ENCODE data around the gene PPP1R2C.

PPP1R2C gene

DNA sequence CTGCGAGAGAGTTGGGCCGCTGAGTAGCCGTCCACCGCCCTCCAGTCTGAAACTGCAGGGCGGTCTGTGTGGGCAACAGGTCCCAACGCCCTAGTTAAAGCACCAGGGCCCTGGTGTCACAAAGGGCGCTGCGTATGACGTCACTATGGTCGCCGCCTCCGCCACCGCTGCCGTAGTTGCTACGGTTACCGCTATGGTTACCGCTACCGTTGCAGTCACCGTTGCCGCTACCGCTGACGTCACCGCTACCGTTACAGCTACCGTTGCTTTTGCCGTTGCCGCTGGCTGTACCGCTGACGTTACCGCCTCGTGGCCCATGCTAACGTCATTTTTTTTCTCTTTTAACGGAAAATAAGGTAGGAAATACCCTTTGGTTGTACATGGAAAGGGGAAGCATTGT is at the start of gene PPP1R2C:
PPP1R2C (minus strand) TSS at position 68 of the 400 bp plus-strand sequence. CDS start 84 bp downstream, outside the sequence.
- no peak for DNase-seq
- in situ Hi-C loops (cut with HindIII; ENCODE audit: low pct_ligation_motif_present, low pct_unique_long_range_greater_than_20kb, low sequenced_read_pairs): no loop called here

DNA sequence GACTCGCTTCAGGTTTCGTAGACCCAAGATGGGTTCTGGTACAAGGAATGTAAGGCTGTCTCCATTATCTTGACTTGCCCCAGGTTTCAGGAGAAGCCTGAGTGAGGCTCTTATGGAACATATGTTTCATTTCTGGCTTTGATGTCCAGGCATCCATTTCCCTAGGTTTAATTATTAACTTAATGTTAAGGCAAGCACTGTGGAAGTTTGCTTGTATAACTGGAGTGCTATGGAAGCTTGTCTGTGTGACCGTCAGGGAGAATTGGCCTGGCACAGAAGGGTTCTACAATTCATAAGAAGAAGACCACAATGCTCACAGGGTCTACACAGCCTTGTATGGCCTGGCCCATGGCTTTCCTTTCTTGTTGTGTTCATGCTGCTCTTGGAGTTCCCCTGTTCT is 47.2 kb upstream of the PPP1R2C start:
- DNase-seq: no peak
- in situ Hi-C loops (cut with HindIII; ENCODE audit: low pct_ligation_motif_present, low pct_unique_long_range_greater_than_20kb, low sequenced_read_pairs): no loop called here

DNA sequence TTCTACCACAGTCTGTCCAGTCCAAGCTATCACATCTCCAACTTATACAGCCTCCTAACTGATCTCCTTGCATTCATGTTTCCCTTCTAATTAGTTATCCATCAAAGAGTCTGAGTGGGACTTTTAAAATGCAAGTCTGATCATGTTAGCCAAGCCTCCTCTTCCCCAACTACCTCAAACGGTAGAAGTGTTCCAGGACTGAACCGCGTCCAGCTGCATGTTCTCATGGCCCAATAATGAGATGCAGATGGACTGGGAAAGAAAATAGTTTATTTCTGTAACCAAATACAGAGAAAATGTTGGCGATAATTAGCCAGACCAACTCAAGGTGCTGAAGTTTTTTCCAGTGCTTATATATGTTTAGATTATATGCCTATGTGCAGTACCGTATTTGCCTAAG is 46.6 kb upstream of the PPP1R2C start:
- in situ Hi-C loops (cut with HindIII; ENCODE audit: low pct_ligation_motif_present, low pct_unique_long_range_greater_than_20kb, low sequenced_read_pairs): no loop called here
- no peak for DNase-seq

DNA sequence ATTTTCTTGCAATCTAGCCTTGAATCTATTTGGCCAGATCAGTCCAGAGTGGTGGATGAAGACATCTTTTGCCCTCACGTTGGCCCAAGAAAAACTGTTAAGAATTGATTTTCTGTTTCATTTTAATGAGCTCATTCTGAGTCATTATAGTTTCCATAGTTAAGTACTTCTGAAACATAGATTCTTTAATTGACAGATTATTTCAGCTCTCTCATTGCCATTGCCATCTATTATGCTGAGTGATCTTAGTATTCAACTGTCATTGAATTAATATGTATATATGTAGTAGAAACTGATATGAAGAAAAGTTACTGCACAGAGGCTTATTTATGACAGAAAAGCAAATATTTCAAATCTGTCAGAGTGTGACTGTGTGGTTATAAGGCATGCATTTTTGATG is 45.5 kb upstream of the PPP1R2C start:
- in situ Hi-C loops (cut with HindIII; ENCODE audit: low pct_ligation_motif_present, low pct_unique_long_range_greater_than_20kb, low sequenced_read_pairs): no loop called here
- DNase-seq: no peak

DNA sequence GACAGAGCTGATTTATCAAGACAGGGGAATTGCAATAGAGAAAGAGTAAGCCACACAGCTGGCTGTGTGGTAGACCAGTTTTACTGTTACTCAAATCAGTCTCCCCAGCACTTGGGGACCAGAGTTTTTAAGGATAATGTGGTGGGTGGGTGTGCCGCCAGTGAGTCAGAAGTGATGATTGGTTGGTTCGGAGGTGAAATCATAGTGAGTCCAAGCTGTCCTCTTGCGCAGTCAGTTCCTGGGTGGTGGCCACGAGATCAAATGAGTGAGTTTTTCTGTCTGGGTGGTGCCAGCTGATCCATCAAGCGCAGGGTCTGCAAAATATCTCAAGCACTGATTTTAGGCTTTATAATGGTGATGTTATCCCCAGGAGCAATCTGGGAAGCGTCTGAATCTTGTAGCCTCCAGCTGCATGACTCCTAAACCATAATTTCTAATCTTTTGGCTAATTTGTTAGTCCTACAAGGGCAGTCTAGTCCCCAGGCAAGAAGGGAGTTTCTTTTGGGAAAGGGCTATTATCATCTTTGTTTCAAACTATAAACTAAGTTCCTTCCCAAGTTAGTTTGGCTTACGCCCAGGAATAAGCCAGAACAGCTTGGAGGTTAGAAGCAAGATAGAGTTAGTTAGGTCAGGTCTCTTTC is 44.0 kb upstream of the PPP1R2C start:
- no peak for DNase-seq
- in situ Hi-C loops (cut with HindIII; ENCODE audit: low pct_ligation_motif_present, low pct_unique_long_range_greater_than_20kb, low sequenced_read_pairs): no loop called here

DNA sequence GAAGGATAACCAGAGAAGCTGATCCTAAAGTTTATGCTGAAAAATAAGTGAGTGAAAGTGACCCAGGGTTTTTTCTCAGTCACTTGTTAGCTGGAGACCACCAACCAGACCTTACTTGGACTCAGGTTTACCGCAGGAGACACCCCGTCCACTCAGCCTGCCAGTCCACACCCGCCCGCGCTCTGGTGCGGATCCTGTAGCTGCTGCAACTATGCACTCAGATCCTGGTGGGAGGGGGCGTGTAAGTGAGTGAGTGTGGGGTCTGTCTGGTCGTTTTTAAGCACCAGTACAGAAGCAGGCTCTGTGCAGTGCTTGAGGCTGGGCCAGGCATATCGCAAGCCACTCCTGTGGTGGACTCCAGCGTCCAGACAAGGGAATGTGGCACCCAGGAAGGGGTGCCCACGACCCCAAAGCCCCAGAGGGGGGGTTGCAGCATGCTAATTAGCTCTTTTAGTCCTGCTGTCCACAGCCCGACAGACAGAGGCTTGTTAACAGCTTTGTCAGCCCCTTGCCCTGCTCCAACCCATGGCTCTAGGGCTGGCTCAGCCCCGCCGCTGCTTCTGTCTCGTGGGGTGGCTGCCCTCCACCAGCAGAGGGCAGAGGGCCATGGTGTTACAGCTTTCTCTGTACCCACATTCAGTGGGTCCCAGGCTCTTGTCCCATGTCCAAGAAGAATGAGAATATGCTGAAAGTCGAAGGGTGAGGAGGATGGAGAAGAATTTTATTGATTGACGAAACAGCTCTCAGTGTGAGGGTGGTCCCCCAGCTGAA is 40.4 kb upstream of the PPP1R2C start:
- no peak for DNase-seq
- in situ Hi-C loops (cut with HindIII; ENCODE audit: low pct_ligation_motif_present, low pct_unique_long_range_greater_than_20kb, low sequenced_read_pairs): no loop called here

DNA sequence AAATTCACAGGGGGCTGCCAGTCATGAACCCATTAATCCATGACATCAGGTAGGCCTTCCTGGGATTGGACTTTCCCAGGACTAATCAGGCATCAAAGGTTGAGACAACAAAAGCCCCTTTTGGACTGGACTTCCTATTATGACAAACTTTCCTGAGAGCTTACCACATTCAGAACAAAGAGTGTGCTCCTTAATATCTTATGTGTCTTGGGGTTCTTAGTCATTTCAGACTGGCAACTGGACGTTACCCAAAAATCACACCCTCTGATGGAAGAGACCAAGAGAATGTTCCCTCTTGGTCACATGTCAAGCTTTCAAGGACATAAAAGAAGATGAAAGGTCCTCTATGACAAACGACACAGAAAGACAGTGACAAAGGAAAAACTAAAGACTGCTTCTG is 31.6 kb upstream of the PPP1R2C start:
- no peak for DNase-seq
- in situ Hi-C loops (cut with HindIII; ENCODE audit: low pct_ligation_motif_present, low pct_unique_long_range_greater_than_20kb, low sequenced_read_pairs): no loop called here

DNA sequence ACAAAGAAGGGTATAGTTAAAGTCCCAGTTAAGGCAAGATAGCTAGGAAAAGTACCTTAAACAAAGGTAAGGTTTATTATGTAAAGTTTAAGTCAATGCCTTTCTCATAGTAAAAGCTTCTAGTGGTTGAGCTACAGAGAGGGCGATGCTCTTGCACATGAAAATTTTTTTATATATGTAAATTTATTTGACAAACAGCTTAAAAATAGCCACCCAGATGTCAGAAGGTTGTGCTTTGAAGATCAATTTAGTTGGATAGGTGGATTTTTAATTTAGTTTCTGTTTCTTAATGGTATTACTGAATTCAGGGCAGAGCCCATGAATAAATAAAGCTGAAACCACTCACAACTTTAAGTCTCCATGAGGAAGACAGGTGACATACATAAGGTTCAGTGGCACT is 29.4 kb upstream of the PPP1R2C start:
- in situ Hi-C loops (cut with HindIII; ENCODE audit: low pct_ligation_motif_present, low pct_unique_long_range_greater_than_20kb, low sequenced_read_pairs): no loop called here

DNA sequence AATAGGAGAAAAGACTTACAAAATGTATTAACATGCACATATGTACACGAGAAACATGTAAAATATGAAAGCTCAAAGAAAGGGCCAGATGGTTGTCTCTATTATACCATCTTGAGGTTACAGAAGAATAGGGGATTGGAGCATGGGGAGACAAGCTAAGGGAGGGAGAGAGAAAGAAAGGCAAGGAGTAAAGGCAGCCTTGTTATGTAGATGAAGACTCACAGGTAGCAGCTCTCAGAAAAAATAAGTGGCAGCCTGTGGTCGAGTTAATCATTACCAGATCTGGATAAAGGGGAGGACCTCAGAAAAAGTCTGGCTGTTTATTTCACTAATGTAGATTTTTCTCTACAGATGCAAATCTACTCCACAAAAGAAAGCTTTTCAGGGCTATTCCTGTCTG is 26.6 kb upstream of the PPP1R2C start:
- in situ Hi-C loops (cut with HindIII; ENCODE audit: low pct_ligation_motif_present, low pct_unique_long_range_greater_than_20kb, low sequenced_read_pairs): no loop called here
- DNase-seq: no peak

More for the DNA sequence above, 29.4 kb upstream of the PPP1R2C start:
- no peak for DNase-seq

DNA sequence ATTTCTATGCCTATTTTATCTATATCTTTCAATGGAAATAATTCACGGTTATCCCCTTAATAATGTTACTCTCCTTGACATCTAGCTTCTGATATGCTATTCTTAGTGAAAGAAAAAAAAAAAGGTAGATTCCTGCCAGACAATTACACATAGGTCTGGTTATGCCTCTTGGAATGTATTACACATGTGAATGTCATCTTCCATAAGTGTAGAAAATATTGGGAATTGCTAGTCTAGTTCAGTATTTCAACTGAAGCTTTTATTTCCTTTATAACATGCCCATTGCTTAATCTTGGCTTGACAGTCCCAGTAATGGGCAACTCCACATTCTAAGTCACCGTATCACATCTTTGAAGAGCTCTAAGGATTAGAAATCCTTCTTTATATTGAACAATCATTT is 25.4 kb upstream of the PPP1R2C start:
- in situ Hi-C loops (cut with HindIII; ENCODE audit: low pct_ligation_motif_present, low pct_unique_long_range_greater_than_20kb, low sequenced_read_pairs): no loop called here
- no peak for DNase-seq

DNA sequence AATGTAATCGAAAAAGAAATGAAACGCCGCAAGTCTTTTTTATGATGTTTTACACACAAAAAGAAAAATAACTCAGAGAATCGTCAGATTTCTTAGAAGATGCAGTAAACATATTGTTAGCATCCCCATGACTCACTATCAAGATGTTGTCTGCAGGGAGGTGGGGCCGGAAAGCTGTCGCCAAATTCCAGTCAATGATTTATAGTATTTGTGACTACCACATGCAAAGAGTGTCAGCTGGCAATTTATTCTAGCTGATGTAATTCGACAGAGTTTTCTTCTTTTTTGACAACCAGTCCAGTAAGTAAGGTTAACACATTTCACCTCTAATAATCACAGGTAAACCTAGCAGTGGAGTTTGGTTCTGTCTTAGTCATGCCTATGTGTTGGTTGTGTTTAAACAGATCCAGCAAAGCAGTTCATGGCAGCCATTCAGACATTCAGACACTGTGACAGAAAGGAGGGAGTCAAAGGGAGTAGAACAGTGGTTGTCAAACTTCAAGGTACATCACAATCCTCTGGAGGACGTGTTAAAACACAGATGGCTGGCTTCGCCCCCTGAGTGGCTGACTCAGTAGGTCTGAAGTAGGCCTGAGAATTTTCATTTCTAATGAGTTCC is 19.8 kb upstream of the PPP1R2C start:
- DNase-seq: no peak
- in situ Hi-C loops (cut with HindIII; ENCODE audit: low pct_ligation_motif_present, low pct_unique_long_range_greater_than_20kb, low sequenced_read_pairs): no loop called here

DNA sequence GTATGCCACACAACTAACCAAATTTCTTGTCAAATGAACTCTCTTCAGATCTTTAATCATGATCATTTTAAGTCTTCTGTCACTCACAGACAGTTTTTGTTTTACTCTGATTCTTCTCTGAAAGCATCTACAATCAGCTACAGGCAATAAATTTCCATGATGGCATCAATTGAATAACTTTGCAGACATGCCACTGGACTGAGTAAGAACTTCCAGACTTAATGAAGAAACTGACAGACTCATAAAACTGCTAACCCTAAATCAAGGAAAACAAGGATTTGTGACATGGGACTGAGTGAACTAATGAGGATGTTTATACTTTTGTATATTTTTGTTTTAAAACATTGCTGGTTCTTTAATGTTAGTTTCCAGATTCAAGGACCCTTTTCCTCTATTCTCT is 5.5 kb upstream of the PPP1R2C start:
- no peak for DNase-seq
- in situ Hi-C loops (cut with HindIII; ENCODE audit: low pct_ligation_motif_present, low pct_unique_long_range_greater_than_20kb, low sequenced_read_pairs): no loop called here

DNA sequence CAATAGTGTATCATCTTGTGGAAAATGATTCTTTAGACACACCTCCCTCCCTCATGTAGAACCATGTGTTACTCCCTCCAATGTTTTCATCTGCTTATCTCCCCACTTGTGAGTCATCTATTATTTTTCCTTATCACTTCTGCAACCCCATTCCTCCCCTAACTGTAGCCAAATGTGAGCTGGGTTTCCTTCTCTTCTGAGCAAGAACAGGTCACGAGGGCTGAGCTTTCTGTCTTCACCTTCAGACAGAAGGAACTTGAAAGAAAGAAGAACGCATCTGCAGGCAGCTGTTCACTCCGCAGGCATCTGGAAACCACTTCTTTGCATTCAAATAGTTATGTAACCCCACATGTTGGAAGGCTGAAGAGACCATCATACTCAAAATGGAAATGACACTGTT is 1.8 kb downstream of the PPP1R2C start:
- in situ Hi-C loops (cut with HindIII; ENCODE audit: low pct_ligation_motif_present, low pct_unique_long_range_greater_than_20kb, low sequenced_read_pairs): no loop called here
- no peak for DNase-seq

DNA sequence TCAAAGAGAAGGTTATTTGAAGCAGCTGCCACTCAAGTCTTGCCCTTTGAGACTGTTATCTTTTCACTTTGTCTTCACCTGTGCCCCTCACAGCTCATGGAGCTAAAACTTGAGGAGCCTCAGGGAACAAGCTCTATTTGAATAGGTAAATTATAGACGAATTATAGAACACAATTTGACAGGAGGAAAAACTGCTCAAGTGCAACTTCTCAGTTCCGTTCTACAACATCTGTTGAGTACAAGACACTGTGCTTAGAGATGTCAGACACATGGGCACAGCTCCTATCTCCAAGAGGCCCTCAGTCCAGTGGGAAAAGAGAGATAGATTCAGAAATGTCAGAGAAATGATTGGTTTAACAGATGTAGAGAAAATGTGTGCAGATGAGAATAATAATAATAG is 5.1 kb downstream of the PPP1R2C start:
- DNase-seq: no peak
- in situ Hi-C loops (cut with HindIII; ENCODE audit: low pct_ligation_motif_present, low pct_unique_long_range_greater_than_20kb, low sequenced_read_pairs): no loop called here

DNA sequence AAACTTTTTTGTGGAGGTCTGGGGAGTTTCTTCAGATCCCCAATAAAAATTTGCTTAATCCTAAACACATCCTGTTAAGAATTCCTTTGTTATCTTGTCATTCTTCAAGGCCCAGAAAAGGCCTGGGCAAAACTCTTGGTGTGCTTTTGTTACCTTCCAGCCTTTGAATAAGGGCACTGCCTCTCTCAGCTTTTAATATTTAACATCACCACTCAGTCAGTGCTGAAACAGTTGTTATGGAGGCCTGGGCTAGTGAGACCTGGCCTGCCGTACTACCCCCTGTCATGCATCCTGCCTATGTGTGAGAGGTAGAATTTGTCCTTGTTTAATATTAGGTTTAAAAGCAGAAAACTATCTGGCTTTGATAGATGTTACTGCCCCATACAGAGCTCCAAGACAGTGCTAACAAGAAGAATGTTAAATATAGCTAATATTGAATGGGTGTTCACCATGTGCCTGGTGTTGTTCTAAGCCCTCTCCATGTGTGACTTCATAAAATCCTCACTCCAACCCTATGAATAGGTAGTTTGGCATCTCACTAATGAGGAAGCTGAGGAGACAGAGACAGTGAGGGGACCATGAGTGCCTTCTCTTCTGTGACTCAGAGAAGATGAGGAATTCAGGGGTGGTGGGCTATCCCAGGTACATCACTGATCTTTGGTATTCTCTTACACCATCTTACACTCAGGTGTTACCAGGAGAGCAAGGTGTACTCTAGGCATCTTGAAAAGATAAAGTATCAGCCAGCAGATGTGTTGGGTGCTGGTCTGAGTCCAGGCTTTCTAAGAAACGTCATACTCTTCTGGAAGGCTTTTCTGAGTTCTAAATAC is 6.2 kb downstream of the PPP1R2C start:
- no peak for DNase-seq
- in situ Hi-C loops (cut with HindIII; ENCODE audit: low pct_ligation_motif_present, low pct_unique_long_range_greater_than_20kb, low sequenced_read_pairs): no loop called here

DNA sequence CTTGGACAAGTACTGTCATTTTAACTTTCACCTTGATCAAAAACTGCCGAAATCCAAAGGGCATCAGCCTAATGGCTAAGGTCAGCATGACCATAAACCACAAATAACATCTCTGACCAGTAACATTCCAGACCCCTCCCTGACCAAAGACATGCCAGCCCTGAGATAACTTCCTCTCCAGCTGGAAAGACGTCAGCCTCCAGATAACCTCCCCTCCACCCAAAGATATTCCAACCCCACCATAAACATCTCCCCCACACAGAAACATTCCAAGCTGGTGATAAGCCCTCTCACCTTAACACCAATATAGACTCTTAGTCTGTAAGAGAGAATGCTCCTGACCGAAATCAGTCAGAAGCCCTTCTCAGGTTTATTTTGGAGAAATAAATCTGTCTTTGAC is 7.4 kb downstream of the PPP1R2C start:
- in situ Hi-C loops (cut with HindIII; ENCODE audit: low pct_ligation_motif_present, low pct_unique_long_range_greater_than_20kb, low sequenced_read_pairs): no loop called here

DNA sequence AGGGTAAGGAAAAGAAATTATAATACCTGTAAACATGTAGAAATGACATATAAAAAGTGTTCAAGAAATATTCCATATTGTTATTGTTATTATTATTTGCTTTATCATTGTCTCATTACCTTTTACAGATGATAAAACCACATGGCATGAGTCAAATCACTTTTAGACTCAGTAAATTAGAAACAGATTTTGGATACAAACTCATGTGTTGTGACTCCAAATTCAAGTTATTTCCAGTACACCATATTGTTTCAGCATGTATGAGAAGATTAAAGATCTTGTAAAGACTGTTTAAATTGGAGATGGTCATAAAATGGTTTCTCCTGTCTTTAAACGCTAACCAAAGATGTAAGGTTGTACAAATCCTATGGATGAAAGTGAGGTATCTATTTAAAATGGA is 18.1 kb downstream of the PPP1R2C start:
- in situ Hi-C loops (cut with HindIII; ENCODE audit: low pct_ligation_motif_present, low pct_unique_long_range_greater_than_20kb, low sequenced_read_pairs): no loop called here
- no peak for DNase-seq

More for the DNA sequence above, 7.4 kb downstream of the PPP1R2C start:
- DNase-seq: no peak

DNA sequence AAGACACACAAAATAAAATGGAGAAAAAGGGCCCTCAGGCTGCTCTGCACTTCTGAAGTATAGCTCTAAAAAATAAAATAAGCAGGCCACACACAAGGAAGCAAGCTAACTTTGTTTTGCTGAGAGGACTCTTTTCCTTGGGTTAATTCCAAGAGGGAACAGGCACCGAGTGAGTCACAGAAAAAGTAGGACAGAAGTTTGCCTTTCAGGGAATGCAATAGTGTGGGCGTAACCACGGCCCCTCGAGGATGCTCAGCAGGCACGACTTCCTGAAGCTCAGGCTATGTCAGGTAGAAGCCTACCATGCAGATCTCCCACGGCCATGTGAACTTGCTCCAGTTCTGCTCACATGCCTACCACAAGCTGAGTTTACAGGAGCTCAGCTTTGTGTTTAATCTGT is 22.1 kb downstream of the PPP1R2C start:
- DNase-seq: no peak
- in situ Hi-C loops (cut with HindIII; ENCODE audit: low pct_ligation_motif_present, low pct_unique_long_range_greater_than_20kb, low sequenced_read_pairs): no loop called here

DNA sequence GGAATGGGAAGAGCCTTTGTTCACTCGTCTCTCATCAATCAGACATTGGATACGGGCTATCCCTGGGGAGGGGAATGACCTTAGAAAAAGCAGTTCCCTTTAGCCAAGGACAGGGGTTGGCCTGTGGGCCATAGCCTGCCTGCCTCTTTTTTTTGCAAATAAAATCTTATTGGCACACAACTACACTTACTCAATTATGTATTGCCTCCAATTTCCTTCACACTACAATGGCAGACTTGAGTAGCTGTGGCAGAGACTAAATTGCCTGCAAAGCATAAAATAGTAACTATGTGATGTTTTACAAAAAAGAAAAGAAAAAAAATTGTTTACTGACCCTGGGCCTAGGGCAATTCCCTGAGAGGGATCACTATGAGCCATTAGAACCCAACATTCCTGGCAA is 23.4 kb downstream of the PPP1R2C start:
- DNase-seq: no peak
- in situ Hi-C loops (cut with HindIII; ENCODE audit: low pct_ligation_motif_present, low pct_unique_long_range_greater_than_20kb, low sequenced_read_pairs): no loop called here

Data from ACHN (cell line).